H1 (cell line): ENCODE results near the gene MLKL. TPM values are rescaled to one million over a fixed set of nuclear protein-coding genes. Genes with fewer than 3 reads are reported as not detected.

Experiments
- BACH1 ChIP-seq: IDR thresholded peaks from 2 replicates; pipeline ENCODE4 v1.6.1; 2012; ENCODE audit warnings: low read length, improper control_type of control experiment
- CEBPB ChIP-seq: IDR thresholded peaks from 2 replicates; pipeline ENCODE4 v1.6.1; 2012; ENCODE audit warnings: low read depth, low read length
- CHD7 ChIP-seq: fragments of 300-600 bp; sonication (generic); IDR thresholded peaks from 2 replicates; pipeline ENCODE4 v1.7.1; 2012; ENCODE audit warnings: low read length, moderate library complexity, mild to moderate bottlenecking, inconsistent platforms; ENCODE audit not compliant: insufficient replicate concordance
- EZH2 ChIP-seq: fragments of 200-600 bp; sonication (generic); IDR thresholded peaks from 2 replicates; pipeline ENCODE4 v1.7.1; 2012; ENCODE audit warnings: low read depth, mild to moderate bottlenecking, moderate library complexity, low read length, inconsistent platforms; ENCODE audit not compliant: severe bottlenecking
- HDAC2 ChIP-seq, 2 experiments: fragments of 300-600 bp in 1 of 2; sonication (generic) in 1 of 2; IDR thresholded peaks; 2 replicates each; pipeline ENCODE4 v1.6.1; 2011 to 2012; ENCODE audit warnings: low read depth in 2 of 2, low read length in 2 of 2, mild to moderate bottlenecking in 2 of 2, moderate library complexity in 2 of 2, borderline replicate concordance in 1 of 2, inconsistent platforms in 1 of 2
- KDM1A ChIP-seq: fragments of 200-600, 300-600 bp; sonication (generic); IDR thresholded peaks from 2 replicates; pipeline ENCODE4 v1.7.1; 2016; ENCODE audit warnings: mild to moderate bottlenecking, low read length, borderline replicate concordance
- KDM5A ChIP-seq: fragments of 200-600 bp; IDR thresholded peaks from 2 replicates; pipeline ENCODE4 v1.7.1; 2012; ENCODE audit warnings: mild to moderate bottlenecking, low read length, inconsistent platforms, mixed read lengths
- MAFK ChIP-seq: IDR thresholded peaks from 2 replicates; pipeline ENCODE4 v1.6.1; 2012; ENCODE audit warnings: low read depth, mild to moderate bottlenecking, improper control_type of control experiment, low read length
- POLR2A ChIP-seq, 2 experiments: IDR thresholded peaks; 1 replicate in 1 of 2; 2 replicates in 1 of 2; pipeline ENCODE4 v1.6.1; 2011; ENCODE audit warnings: low read depth in 2 of 2, low read length in 2 of 2, mild to moderate bottlenecking in 2 of 2; ENCODE audit errors: control extremely low read depth in 1 of 2
- SP4 ChIP-seq: IDR thresholded peaks from 2 replicates; pipeline ENCODE4 v1.6.1; 2012; ENCODE audit warnings: low read length, inconsistent platforms
- TEAD4 ChIP-seq: IDR thresholded peaks from 2 replicates; pipeline ENCODE4 v1.6.1; 2012; ENCODE audit warnings: low read depth, low read length, inconsistent platforms, mixed read lengths
- polyA plus RNA-seq, 7 experiments: library from polyadenylated mRNA; depleted of rRNA in 3 of 7; stranded (reverse) in 5 of 7; unstranded in 2 of 7; fragments of >200 nt in 5 of 7; fragments of 200-250 nt in 2 of 7; gene quantifications; 1 replicate in 5 of 7; 2 replicates in 1 of 7; 4 replicates in 1 of 7; pipeline versions ENCODE4 v1.2.1 to v1.2.3, GENCODE V29; 2011 to 2013; ENCODE audit warnings: missing spikeins in 2 of 7, mixed read lengths in 2 of 7
- total RNA-seq: library from RNA; stranded (reverse); fragmentation: NEBNext Ultra II Directional; extraction: Animal tissue kit (Norgen Biotek cat#: 25700); gene quantifications from 2 replicates; pipeline ENCODE4 v1.2.1, GENCODE V29; 2021

The MLKL gene
- total and polyA plus RNA-seq, 2 of the 8 experiments (the other 6 are each of a cell fraction or from before 2014, with no cell fraction given): 1.6 to 2.1 TPM

- TF ChIP-seq CHD7 (no peak), KDM1A (no peak), HDAC2 (IDR thresholded peaks at IDR 0.05; ENCODE audit: borderline replicate concordance in 1 of 2, low read depth in 2 of 2, low read length in 2 of 2) (no peak), SP4 (no peak), MAFK (no peak), BACH1 (no peak), EZH2 (no peak), CEBPB (no peak), POLR2A (IDR thresholded peaks at IDR 0.05; ENCODE audit: control extremely low read depth in 1 of 2, low read depth in 2 of 2, low read length in 2 of 2) (no peak), KDM5A (no peak), TEAD4 (no peak)
- TF ChIP-seq, all 59 proteins: peak for 0
These were observed 45.3 kb upstream of the MLKL start (continued) for GRCh38 chr16:74745926-74746325.
